Left ventricle myocardium inferior (tissue), 1 donor: ENCODE results near the gene SYMPK. TPM values are rescaled to one million over a fixed set of nuclear protein-coding genes. Genes with fewer than 3 reads are reported as not detected.

Experiments
- DNase-seq: peaks from one replicate; pipeline ENCODE4 v3.0.0-alpha.2; 2020
- H3K27ac ChIP-seq: fragments of 200-600 bp; replicated peaks from 2 replicates; pipeline ENCODE4 v1.8.0; 2021
- H3K27me3 ChIP-seq: fragments of 200-600 bp; 2 replicates; pipeline ENCODE4 v1.8.0; 2021; ENCODE audit warnings: low read depth
- H3K36me3 ChIP-seq: fragments of 200-600 bp; 2 replicates; pipeline ENCODE4 v1.8.0; 2021
- H3K4me1 ChIP-seq: fragments of 200-600 bp; 2 replicates; pipeline ENCODE4 v1.8.0; 2021
- H3K4me3 ChIP-seq: fragments of 200-600 bp; 2 replicates; pipeline ENCODE4 v1.8.0; 2021; ENCODE audit warnings: mild to moderate bottlenecking, moderate library complexity
- H3K9me3 ChIP-seq: fragments of 200-600 bp; replicated peaks from 2 replicates; pipeline ENCODE4 v1.8.0; 2021
- CTCF ChIP-seq: fragments of 200-600 bp; IDR thresholded peaks from 2 replicates; pipeline ENCODE4 v1.8.0; 2021; ENCODE audit warnings: antibody characterized with exemption, mild to moderate bottlenecking, borderline replicate concordance
- intact Hi-C: fragments of 100-400 bp; cut with micrococcal nuclease; formaldehyde crosslinking; loops from one replicate; pipeline ENCODE4 v1.11.0; 2022
- total RNA-seq: library from RNA; stranded (reverse); fragmentation: NEBNext Ultra II Directional; extraction: Animal tissue kit (Norgen Biotek cat#: 25700); gene quantifications from one replicate; pipeline ENCODE4 v1.2.1, GENCODE V29; 2021
- donor health status: DM: no; HTN: yes; CAD: no; lungs with severe emphysema.

The SYMPK gene
- total RNA-seq, 1 donor from 2014 or later: 35.9 TPM

GRCh38 chr19:45774765-45775164 lies 88.2 kb downstream of the SYMPK start:
- Histone ChIP-seq H3K4me1 (peaks cover 26% of the 10 kb centered on the region), H3K36me3 (peaks cover 65% of the 10 kb centered on the region), H3K27me3 (no peaks in the 10 kb centered on the region), H3K9me3 (no peaks in the 10 kb centered on the region), H3K4me3 (no peak overlapping the region), H3K27ac (no peak overlapping the region)
- intact Hi-C loops: no loop called here
- TF ChIP-seq CTCF: no peak
- DNase-seq: no peak

GRCh38 chr19:45773384-45773783 lies 89.6 kb downstream of the SYMPK start:
- Histone ChIP-seq H3K36me3 (peaks cover 56% of the 10 kb centered on the region), H3K27me3 (no peaks in the 10 kb centered on the region), H3K27ac (no peak overlapping the region), H3K9me3 (no peaks in the 10 kb centered on the region), H3K4me1 (peaks cover 23% of the 10 kb centered on the region), H3K4me3 (no peak overlapping the region)
- no peak for DNase-seq
- TF ChIP-seq CTCF: no peak
- intact Hi-C loops: no loop called here

- no peak for DNase-seq
- Histone ChIP-seq H3K36me3 (peaks cover 51% of the 10 kb centered on the region), H3K4me3 (no peak overlapping the region), H3K27me3 (no peaks in the 10 kb centered on the region), H3K4me1 (peaks cover 27% of the 10 kb centered on the region), H3K9me3 (no peaks in the 10 kb centered on the region), H3K27ac (peak overlapping the region; percentile 8)
- intact Hi-C loops: no loop called here
- TF ChIP-seq CTCF: no peak
Observed at GRCh38 chr19:45772912-45773311, 90.0 kb downstream of the SYMPK start.

GRCh38 chr19:45772130-45772840 lies 90.7 kb downstream of the SYMPK start:
- H3K9me3 ChIP-seq: no peaks in the 10 kb centered on the region
- intact Hi-C loops: no loop called here
- TF ChIP-seq CTCF: no peak
- H3K27ac ChIP-seq: peak overlapping the region; percentile 8
- no peak for DNase-seq
- H3K4me1 ChIP-seq: peaks cover 34% of the 10 kb centered on the region
- H3K36me3 ChIP-seq: peaks cover 45% of the 10 kb centered on the region
- H3K27me3 ChIP-seq: no peaks in the 10 kb centered on the region
- H3K4me3 ChIP-seq: no peak overlapping the region

- no peak for DNase-seq
Observed at GRCh38 chr19:45771311-45771933, 91.5 kb downstream of the SYMPK start.

More at GRCh38 chr19:45771311-45771933, 91.5 kb downstream of the SYMPK start:
- H3K36me3 ChIP-seq: peaks cover 36% of the 10 kb centered on the region
- no peak for TF ChIP-seq CTCF
- peak overlapping the region; percentile 93 for H3K27ac ChIP-seq
- H3K4me1 ChIP-seq: peaks cover 42% of the 10 kb centered on the region
- H3K9me3 ChIP-seq: no peaks in the 10 kb centered on the region
- no peaks in the 10 kb centered on the region for H3K27me3 ChIP-seq
- intact Hi-C loops: no loop called here
- H3K4me3 ChIP-seq: peak overlapping the region; percentile 85
